ENCODE data around the gene PCDHB5. TPM values are rescaled to one million over a fixed set of nuclear protein-coding genes. Genes with fewer than 3 reads are reported as not detected.

Gene PCDHB5
- total RNA-seq, 1 experiment from 2014 or later = 2.9 TPM

DNA sequence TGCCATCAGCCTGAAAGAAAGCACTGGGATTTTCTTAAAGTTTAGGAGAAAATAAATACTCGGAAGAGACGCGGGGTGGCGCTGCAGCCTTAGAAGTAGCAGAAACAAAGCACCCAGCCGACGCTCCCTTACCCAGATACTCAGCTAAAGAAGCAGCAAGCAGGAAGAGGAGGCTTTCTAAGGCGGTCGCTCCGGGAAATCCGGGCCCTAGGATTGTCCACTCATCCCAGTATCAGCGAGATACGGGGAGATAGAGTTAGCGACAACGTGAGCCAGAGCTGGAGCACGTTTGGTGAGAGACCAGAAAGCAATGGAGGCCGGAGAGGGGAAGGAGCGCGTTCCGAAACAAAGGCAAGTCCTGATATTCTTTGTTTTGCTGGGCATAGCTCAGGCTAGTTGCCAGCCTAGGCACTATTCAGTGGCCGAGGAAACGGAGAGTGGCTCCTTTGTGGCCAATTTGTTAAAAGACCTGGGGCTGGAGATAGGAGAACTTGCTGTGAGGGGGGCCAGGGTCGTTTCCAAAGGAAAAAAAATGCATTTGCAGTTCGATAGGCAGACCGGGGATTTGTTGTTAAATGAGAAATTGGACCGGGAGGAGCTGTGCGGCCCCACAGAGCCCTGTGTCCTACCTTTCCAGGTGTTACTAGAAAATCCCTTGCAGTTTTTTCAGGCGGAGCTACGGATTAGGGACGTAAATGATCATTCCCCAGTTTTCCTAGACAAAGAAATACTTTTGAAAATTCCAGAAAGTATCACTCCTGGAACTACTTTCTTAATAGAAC lies 40.3 kb upstream of the PCDHB5 start, which contains the start of gene PCDHB2:
Gene PCDHB2, plus strand, starts transcription at position 135 of the 782 bp plus-strand sequence. Its CDS starts 176 bp downstream, at position 311.
- H4K5ac ChIP-seq (ENCODE audit: insufficient read length, low read depth, low read length) = peak within 1 kb of the TSS; percentile 67
- peak within 1 kb of the TSS; percentile 93 for H3K18ac ChIP-seq (ENCODE audit: insufficient read length, low read depth, low read length)
- no peaks in the 10 kb centered on the region; the same call in 1 of the 2 replicates for H3K79me2 ChIP-seq (ENCODE audit: insufficient read depth, low read length)
- peaks cover 29 to 31% of the 10 kb centered on the region in 2 experiments for H3K9me3 Mint-ChIP-seq
- H2BK15ac ChIP-seq (ENCODE audit: low read depth, low read length) = no peak within 1 kb of the TSS
- peak within 1 kb of the TSS; percentile 4 for H2BK5ac ChIP-seq (ENCODE audit: insufficient read length, low read length)
- no peak within 1 kb of the TSS for H2BK120ac ChIP-seq (ENCODE audit: low read depth, low read length, poor library complexity, severe bottlenecking)
- H3K27ac ChIP-seq (ENCODE audit: insufficient read length, low read depth, low read length) = peak within 1 kb of the TSS; percentile 46
- H2BK20ac ChIP-seq (ENCODE audit: low read depth, low read length, poor library complexity, severe bottlenecking) = no peak within 1 kb of the TSS
- H3K4me2 ChIP-seq (ENCODE audit: insufficient read depth, insufficient read length, low read length) = peak within 1 kb of the TSS; percentile 87
- no peak within 1 kb of the TSS for H2BK12ac ChIP-seq (ENCODE audit: insufficient read length, low read depth, low read length)
- WGBS (ENCODE audit: extremely low coverage, insufficient read length, low lambda C conversion rate) = no CpG with 5 or more reads among the region's 29 CpGs
- H3K4me1 Mint-ChIP-seq = peaks cover 9 to 10% of the 10 kb centered on the region in 2 experiments; a peak in 3 of 4 replicates
- peaks cover 7% of the 10 kb centered on the region for H3K9me3 ChIP-seq (ENCODE audit: control insufficient read depth, low read depth, low read length)
- H3K36me3 Mint-ChIP-seq (ENCODE audit: insufficient read depth in 1 of 3, low read depth in 3 of 3) = peaks cover 16 to 46% (median 29%) of the 10 kb centered on the region in 3 experiments
- peak; percentile 86 for DNase-seq
- H3K4ac ChIP-seq (ENCODE audit: low read depth, low read length) = peak within 1 kb of the TSS; percentile 14; the same call in 1 of the 2 replicates
- H3K56ac ChIP-seq (ENCODE audit: insufficient read length, low read depth, low read length) = no peak within 1 kb of the TSS
- peak within 1 kb of the TSS; percentile 92 for H3K9ac ChIP-seq (ENCODE audit: extremely low read depth, insufficient read length, low read length)
- H3K23ac ChIP-seq (ENCODE audit: insufficient read length, low read depth, low read length) = no peak within 1 kb of the TSS
- no peaks in the 10 kb centered on the region for H3K27me3 ChIP-seq (ENCODE audit: insufficient read depth, low read length)
- H3K23me2 ChIP-seq (ENCODE audit: insufficient read length, low read depth, low read length, poor library complexity, severe bottlenecking) = peaks cover 4% of the 10 kb centered on the region
- TF ChIP-seq, protein P1, sequence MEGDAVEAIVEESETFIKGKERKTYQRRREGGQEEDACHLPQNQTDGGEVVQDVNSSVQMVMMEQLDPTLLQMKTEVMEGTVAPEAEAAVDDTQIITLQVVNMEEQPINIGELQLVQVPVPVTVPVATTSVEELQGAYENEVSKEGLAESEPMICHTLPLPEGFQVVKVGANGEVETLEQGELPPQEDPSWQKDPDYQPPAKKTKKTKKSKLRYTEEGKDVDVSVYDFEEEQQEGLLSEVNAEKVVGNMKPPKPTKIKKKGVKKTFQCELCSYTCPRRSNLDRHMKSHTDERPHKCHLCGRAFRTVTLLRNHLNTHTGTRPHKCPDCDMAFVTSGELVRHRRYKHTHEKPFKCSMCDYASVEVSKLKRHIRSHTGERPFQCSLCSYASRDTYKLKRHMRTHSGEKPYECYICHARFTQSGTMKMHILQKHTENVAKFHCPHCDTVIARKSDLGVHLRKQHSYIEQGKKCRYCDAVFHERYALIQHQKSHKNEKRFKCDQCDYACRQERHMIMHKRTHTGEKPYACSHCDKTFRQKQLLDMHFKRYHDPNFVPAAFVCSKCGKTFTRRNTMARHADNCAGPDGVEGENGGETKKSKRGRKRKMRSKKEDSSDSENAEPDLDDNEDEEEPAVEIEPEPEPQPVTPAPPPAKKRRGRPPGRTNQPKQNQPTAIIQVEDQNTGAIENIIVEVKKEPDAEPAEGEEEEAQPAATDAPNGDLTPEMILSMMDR (conservative IDR thresholded peaks at IDR 0.05) = peak; percentile 89
- H4K8ac ChIP-seq (replicated peaks; ENCODE audit: insufficient read length, low read depth, low read length) = no peak within 1 kb of the TSS
- H2AK5ac ChIP-seq (ENCODE audit: insufficient read length, low read length) = no peak within 1 kb of the TSS
- H4K91ac ChIP-seq (ENCODE audit: insufficient read length, low read depth, low read length) = no peak within 1 kb of the TSS
- peak within 1 kb of the TSS; percentile 93 to 99 (median 95) for H3K27ac Mint-ChIP-seq
- H3K4me1 ChIP-seq (ENCODE audit: insufficient read depth, low read length) = no peaks in the 10 kb centered on the region
- H4K20me1 ChIP-seq (ENCODE audit: control insufficient read depth, insufficient read depth, insufficient read length) = no peaks in the 10 kb centered on the region
- peak within 1 kb of the TSS; percentile 93; the same call in 1 of the 2 replicates for H3K14ac ChIP-seq (ENCODE audit: insufficient read depth, low read length)
- no peaks in the 10 kb centered on the region for H3K79me1 ChIP-seq (ENCODE audit: insufficient read depth, low read depth, low read length, poor library complexity, severe bottlenecking)
- H2AFZ ChIP-seq (ENCODE audit: low read length) = peak within 1 kb of the TSS; percentile 52
- H3T11ph ChIP-seq (ENCODE audit: low read length) = no peak within 1 kb of the TSS
- no peaks in the 10 kb centered on the region; the same call in 1 of the 2 replicates for H3K27me3 Mint-ChIP-seq (ENCODE audit: low read depth)
- H3K4me3 Mint-ChIP-seq = peak within 1 kb of the TSS; percentile 95 to 97

Measured in H9 (cell line).